Measurements from ENCODE around the gene RHBG.

The RHBG gene

GRCh38 chr1:156409439-156409838 lies 40.4 kb downstream of the RHBG start:
- no peak for DNase-seq

DNA sequence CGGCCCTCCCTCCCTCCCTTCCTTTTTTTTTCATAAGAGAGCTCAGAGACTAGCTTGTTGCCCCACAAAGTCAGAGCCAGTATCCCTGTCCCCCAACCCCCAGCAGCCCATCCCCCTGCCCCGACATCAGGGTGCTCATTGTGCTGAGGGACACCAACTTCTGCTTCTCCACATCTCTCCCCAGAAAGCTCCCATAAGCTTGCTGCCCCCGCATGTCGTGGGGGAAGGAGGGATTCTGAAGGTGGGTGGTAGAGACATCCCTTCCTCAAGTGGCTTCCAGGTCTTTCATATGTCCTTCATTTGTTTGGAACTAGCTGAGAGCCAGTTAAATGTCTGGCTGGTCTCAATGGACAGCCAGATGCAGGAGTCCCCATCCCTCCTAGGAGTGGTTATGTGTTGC lies 41.2 kb downstream of the RHBG start:
- DNase-seq = no peak

GRCh38 chr1:156410740-156411139 lies 41.7 kb downstream of the RHBG start:
- DNase-seq = no peak

DNA sequence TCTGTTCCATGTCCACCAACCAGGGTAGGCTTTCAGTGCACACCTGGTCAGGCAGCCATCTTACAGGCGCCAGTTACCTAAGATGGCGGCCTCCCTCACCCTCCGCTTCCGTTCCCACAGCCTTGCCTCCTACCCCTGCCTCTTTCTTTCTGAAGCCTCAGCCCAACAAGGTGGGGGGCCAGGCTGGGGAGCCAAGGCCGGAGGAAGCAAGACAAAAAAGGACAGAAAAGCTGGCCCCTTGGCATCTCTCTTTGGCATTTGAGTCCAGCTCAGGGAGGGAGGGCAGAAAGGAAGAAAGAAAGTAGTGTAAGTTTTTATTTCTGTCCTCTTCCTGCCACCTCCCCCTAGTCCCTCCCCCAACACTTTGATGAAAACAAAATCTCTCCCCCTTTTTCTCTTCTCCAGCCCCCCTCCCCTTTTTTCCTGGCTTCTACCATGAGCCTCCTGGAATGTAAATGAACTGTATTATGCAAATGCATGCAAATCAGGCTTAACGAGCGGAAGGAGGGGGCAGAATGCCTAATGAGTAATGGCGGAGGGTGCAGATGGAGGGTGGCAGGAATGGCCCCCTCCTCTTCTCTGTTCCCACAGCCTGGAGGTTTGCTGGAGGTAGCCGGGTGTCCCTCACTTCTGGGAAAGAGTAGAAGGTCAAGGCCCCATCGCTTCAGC lies 43.8 kb downstream of the RHBG start:
- no peak for DNase-seq

DNA sequence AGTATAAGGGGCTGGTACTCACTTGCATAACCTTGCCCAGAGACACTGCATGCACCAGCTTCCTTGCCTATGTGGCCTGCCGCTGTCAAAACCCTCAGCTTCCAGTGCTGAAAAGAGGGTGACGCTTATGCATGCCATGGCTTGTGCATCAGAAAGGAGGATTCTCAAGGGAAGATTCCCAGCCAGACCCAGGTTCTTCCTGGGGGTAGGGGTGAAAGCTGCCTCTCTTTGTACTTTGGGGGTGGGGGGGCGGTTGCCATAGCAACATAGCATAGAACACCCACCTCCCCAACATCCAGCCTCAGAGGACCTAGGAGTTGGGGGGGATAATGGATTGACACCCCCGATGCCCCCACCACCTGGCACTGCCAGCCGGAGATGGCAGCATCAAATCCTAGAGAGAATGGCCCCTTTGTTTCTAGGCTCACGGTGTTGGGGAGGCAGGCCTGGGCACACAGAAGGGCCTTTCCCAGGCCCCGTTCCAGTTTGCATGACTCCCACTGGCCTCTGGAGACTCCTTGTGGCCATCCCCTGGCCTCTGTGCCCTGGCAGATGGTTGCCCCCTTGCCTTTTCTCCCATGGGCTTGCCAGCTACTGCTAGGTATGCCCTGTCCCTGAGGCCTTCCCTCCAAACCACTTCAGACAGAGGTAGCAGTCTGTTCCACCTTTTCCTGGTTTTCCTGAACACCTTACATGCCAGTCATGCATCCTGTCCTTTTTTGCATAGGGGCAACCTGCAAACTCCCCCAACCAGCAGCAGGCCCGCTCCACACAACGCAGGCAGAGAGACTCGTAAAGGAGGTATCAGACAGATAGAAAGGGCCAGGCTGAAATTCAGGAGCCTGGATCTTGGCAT lies 44.6 kb downstream of the RHBG start:
- DNase-seq = no peak

GRCh38 chr1:156414461-156415064 lies 45.6 kb downstream of the RHBG start:
- no peak for DNase-seq

GRCh38 chr1:156416993-156417392 lies 48.0 kb downstream of the RHBG start:
- DNase-seq = no peak

- no peak for DNase-seq
Observed at GRCh38 chr1:156417401-156418020, 48.5 kb downstream of the RHBG start.

GRCh38 chr1:156418416-156419070 lies 49.5 kb downstream of the RHBG start:
- DNase-seq = no peak

- no peak for DNase-seq
Observed at GRCh38 chr1:156419854-156420204, 50.8 kb downstream of the RHBG start.

- no peak for DNase-seq
Observed at GRCh38 chr1:156420205-156421061, 51.4 kb downstream of the RHBG start.

DNA sequence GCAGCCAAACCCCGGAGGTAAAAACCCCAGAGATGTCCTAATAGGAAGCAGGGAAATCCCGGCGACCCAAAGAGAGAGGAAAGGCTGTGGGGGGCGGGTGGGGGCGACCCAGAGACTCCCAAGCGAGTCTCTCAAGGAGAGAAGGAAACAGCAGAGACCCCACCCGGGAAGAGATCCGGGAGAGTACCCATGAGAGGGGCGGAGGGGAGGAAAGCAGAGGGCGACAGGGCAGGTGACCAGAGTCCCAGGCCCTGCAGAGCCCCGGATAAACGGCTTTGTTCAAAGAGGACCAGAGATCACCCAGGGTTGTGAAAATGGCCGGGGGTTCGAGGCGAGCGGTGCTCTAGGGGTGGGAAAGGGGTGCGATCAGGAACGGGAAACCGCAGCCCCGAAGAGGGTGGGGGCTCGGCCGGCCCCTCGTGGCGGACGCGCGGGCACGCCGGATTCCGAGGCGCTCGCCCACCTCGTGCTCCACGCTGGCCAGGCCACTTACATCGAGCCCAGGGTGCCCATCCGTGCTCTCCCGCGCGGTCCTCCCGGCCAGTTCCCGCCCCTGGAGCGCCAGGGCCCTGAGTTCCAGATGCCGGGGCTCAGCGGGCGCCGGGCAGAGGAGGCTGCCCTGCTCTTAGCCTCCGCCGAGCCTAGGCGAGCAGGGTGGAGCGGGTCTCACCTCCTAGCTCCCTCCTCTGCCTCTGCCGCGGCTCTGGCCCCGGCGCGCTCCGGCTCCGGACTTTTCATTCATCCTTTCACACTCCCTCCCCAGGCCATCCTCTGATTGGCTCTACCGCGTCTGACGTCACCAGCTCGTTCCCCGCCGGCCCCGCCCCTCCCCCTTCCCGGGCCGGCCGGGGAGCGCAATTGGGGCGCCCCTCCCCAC lies 52.3 kb downstream of the RHBG start:
- peak; percentile 85 for DNase-seq

DNA sequence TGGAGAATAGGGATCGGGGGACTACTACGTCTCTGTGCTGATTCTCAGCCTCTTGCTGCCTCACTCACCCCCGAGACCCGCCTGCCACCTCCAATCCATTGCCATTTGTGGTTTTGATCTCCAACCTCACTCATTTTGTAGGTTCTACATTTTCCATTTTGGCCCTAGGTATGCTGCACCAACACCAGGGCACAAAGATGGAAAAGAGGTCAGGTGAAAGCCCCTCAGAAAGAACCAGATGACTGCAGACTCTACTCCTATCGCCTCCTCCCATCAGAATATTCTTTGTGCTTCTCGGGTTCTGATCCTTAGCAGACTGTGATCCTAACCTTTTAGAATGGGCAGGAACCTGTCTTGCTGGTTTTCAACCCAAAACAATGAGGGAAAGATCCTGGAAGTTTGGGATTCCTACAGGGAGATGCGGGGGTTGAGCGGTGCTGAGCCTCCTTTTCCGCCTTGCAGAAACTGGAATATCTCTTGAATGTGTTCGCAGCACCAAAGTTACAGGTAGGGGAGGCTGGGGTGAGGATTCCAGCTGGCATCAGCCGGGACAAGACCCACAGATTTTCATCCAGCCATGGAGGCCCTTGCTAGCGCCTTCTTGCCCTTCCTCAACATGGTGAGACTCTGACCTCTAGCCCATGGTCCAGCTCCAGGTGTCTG lies 53.1 kb downstream of the RHBG start:
- DNase-seq = no peak

- no peak for DNase-seq
Observed at GRCh38 chr1:156422602-156423091, 53.6 kb downstream of the RHBG start.

DNA sequence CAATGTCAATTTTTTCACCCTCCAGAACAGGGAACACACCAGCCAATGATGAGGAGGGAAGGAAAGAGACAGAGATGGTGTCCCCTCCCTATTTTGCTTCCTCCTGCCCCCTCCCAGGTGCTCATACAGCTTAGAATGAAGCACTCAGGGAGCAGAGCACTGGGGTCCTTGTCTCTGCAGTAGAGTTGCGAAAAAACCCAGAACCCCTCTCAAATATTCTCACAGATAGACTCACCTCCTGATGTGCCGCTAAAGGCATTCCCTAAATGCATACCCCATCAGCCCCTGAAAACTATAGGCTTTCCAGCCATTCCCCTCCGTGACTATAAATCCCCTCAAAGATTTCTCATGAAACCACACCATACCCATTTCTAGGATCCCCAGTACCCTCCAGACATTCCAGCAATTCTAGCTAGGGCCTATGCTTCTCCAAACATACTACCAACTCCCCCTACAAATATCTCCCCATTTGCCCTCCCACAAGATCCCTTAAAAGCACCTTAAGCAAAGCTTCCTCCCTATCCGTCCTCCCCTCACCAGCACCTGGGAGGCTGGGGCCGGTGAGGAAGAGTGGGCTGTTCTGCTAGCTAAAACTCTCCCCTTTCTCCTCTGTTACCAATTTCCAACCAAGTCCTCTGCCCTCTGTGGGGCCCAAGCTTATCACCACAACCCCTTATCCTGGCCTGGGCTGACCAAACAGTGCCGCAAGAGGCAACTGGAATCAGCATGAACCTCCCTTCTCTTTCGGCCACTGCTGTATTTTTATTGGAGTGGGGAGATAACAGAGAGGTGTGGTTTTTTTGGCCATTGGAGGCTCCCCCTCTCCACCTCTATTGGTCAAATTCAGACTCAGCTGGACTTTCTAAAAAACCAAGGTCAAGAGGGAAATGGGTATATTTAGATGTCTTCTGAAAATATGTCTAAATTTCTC lies 54.7 kb downstream of the RHBG start:
- DNase-seq = no peak

GRCh38 chr1:156424806-156425432 lies 55.9 kb downstream of the RHBG start:
- DNase-seq = no peak

GRCh38 chr1:156425943-156426342 lies 56.9 kb downstream of the RHBG start:
- DNase-seq = no peak

- DNase-seq = no peak
Observed at GRCh38 chr1:156427957-156428356, 58.9 kb downstream of the RHBG start.
